OCI-LY7 (cell line): ENCODE data around the gene F7.

ENCODE experiments used
- CTCF ChIP-seq: fragments of 200-600 bp; sonication (generic); conservative IDR thresholded peaks from 2 replicates; pipeline ENCODE4 v1.5.1; 2014; ENCODE audit warnings: mild to moderate bottlenecking, antibody characterized with exemption, low read length, moderate library complexity, mixed read lengths
- EZH2phosphoT487 ChIP-seq: fragments of 200-600 bp; sonication (generic); IDR thresholded peaks from 2 replicates; pipeline ENCODE4 v1.6.1; 2018; ENCODE audit warnings: low read depth, borderline replicate concordance, mild to moderate bottlenecking, mixed run types, antibody characterized with exemption, low read length, moderate library complexity, mixed read lengths

GRCh38 chr13:113087923-113088690 is 17.5 kb upstream of the F7 start:
- TF ChIP-seq CTCF (no peak), EZH2phosphoT487 (no peak)
